DND-41 (cell line): Measurements from ENCODE around the gene RHOT2.

Experiments
- ATAC-seq: fragments of 200-7000 bp; cut with Tn5 transposase; 3 replicates; pipeline ENCODE4 v1.9.1; 2021; ENCODE audit warnings: low read depth; ENCODE audit not compliant: insufficient read depth
- DNase-seq: peaks from one replicate; pipeline ENCODE4 v3.0.0-alpha.2; 2020
- H2AFZ ChIP-seq: 2 replicates; pipeline ENCODE4 v1.6.0; 2012; ENCODE audit warnings: low read depth, low read length
- H3K27ac ChIP-seq: 2 replicates; pipeline ENCODE4 v1.5.1; 2012; ENCODE audit warnings: low read length, inconsistent platforms
- H3K27me3 ChIP-seq: fragments of 200-600 bp; sonication (generic); 2 replicates; pipeline ENCODE4 v1.6.0; 2012; ENCODE audit warnings: low read length, mild to moderate bottlenecking, inconsistent platforms; ENCODE audit not compliant: insufficient read depth, poor library complexity
- H3K36me3 ChIP-seq: 2 replicates; pipeline ENCODE4 v1.5.1; 2012; ENCODE audit warnings: low read length, inconsistent platforms; ENCODE audit not compliant: insufficient read depth
- H3K4me1 ChIP-seq: 2 replicates; pipeline ENCODE4 v1.5.1; 2012; ENCODE audit warnings: mild to moderate bottlenecking, low read length; ENCODE audit not compliant: insufficient read depth
- H3K4me2 ChIP-seq: 2 replicates; pipeline ENCODE4 v1.6.0; 2012; ENCODE audit warnings: mild to moderate bottlenecking, moderate library complexity, low read length, inconsistent platforms; ENCODE audit not compliant: insufficient read depth
- H3K4me3 ChIP-seq, 2 experiments: fragments of 200-600 bp in 1 of 2; shearing (Covaris generic) in 1 of 2; 2 replicates each; pipeline ENCODE4 v1.5.1; 2012 to 2016; ENCODE audit warnings: inconsistent platforms in 2 of 2, low read length in 2 of 2, mild to moderate bottlenecking in 2 of 2, low read depth in 1 of 2, moderate library complexity in 1 of 2
- H3K79me2 ChIP-seq: 2 replicates; pipeline ENCODE4 v1.6.0; 2012; ENCODE audit warnings: low read length, inconsistent platforms; ENCODE audit not compliant: insufficient read depth
- H3K9ac ChIP-seq: 2 replicates; pipeline ENCODE4 v1.6.0; 2012; ENCODE audit warnings: low read depth, mild to moderate bottlenecking, inconsistent platforms, low read length, moderate library complexity
- H3K9me3 ChIP-seq: 2 replicates; pipeline ENCODE4 v1.5.1; 2012; ENCODE audit warnings: low read length, moderate library complexity, mild to moderate bottlenecking, inconsistent platforms; ENCODE audit not compliant: insufficient read depth, severe bottlenecking
- H4K20me1 ChIP-seq: 2 replicates; pipeline ENCODE4 v1.6.0; 2012; ENCODE audit warnings: low read length; ENCODE audit not compliant: insufficient read depth
- EZH2 ChIP-seq: IDR thresholded peaks from 3 replicates; pipeline ENCODE4 v1.6.1; 2012; ENCODE audit warnings: borderline replicate concordance, low read depth, mild to moderate bottlenecking, moderate library complexity, low read length, inconsistent platforms; ENCODE audit not compliant: severe bottlenecking
- TF ChIP-seq, protein P1 (sequence below): IDR thresholded peaks from 2 replicates; pipeline ENCODE4 v1.5.1; 2012; ENCODE audit warnings: borderline replicate concordance, low read length, moderate library complexity, mild to moderate bottlenecking; ENCODE audit not compliant: poor library complexity, severe bottlenecking; ENCODE audit errors: extremely low read depth

The RHOT2 gene

DNA sequence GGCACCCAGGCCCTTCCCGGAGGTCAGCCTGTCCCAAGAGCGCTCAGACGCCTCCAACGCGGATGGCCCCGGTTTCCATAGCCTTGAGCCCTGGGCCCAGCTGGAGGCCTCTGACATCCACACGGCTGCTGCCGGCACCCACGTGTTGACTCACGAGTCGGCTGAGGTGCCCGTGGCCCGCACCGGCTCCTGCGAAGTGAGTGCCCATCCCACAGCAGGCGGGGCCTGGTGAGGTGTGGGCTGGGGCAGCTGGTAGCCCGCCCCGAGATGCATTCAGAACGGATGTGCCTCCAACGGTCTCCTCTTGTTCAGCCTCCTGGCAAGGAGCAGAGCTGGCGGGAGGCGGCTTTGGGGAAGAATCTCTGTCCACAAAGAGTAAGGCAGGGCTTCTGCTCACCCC is 16.1 kb upstream of the RHOT2 start:
- no peaks in the 10 kb centered on the region for H3K27me3 ChIP-seq
- H3K4me1 ChIP-seq, result peaks cover 29% of the 10 kb centered on the region
- H3K9ac ChIP-seq, result no peak overlapping the region
- H3K79me2 ChIP-seq, result peaks cover 38% of the 10 kb centered on the region
- H3K27ac ChIP-seq, result no peak overlapping the region
- DNase-seq, result no peak
- peaks cover 60% of the 10 kb centered on the region for H3K36me3 ChIP-seq
- H2AFZ ChIP-seq, result no peak overlapping the region
- no peak overlapping the region for H3K4me3 ChIP-seq
- H3K4me2 ChIP-seq, result no peak overlapping the region
- no peaks in the 10 kb centered on the region for H3K9me3 ChIP-seq
- no peak for ATAC-seq
- TF ChIP-seq, protein P1, sequence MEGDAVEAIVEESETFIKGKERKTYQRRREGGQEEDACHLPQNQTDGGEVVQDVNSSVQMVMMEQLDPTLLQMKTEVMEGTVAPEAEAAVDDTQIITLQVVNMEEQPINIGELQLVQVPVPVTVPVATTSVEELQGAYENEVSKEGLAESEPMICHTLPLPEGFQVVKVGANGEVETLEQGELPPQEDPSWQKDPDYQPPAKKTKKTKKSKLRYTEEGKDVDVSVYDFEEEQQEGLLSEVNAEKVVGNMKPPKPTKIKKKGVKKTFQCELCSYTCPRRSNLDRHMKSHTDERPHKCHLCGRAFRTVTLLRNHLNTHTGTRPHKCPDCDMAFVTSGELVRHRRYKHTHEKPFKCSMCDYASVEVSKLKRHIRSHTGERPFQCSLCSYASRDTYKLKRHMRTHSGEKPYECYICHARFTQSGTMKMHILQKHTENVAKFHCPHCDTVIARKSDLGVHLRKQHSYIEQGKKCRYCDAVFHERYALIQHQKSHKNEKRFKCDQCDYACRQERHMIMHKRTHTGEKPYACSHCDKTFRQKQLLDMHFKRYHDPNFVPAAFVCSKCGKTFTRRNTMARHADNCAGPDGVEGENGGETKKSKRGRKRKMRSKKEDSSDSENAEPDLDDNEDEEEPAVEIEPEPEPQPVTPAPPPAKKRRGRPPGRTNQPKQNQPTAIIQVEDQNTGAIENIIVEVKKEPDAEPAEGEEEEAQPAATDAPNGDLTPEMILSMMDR, result no peak
- no peak for TF ChIP-seq EZH2
- H4K20me1 ChIP-seq, result 0 out of 2 replicates have a peak, but pooled peaks cover 3% of the 10 kb centered on the region

DNA sequence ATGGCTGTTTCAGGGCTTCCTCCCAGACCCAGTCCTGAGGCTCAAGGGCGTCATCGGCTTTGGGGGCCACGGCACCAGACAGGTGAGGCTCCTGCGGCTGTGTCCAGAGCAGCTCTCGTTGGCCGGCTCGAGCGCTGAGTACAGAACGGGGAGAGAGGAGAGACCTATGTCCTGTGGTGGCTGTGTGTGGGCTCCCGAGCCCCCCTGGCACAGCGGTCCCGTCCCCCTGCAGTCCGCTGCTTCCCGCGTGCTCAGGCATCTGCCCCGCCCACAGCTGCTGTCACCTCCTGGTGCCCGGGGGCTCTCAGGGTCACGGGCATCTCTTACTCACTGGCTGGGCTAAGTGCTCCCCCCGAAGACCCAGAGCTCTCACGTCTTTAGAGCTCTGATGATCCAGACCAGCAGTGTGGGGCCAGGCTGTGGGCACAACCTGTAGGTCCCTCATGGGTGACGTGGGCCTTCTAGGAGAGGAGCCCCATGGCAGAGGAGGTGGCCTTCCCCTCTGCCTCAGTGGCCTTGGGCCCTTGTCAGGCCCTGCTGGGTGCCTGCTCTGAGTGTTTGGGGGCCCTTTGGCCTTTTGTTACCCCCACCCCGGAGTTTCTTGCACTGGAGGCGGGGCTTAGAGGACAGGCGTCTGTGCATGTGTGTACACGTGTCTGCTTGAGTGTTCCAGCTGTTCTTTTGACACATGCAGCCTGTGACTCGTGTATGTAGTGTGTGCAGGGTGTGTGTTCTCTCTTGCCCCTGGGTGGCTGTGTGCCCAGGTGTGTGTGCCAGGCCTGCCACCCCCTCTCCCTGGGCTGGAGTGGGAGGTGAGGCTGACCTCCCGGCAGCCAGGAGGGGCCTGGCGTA is 15.3 kb upstream of the RHOT2 start:
- DNase-seq (no peak), ATAC-seq (no peak)
- Histone ChIP-seq H2AFZ (no peak overlapping the region), H3K27ac (no peak overlapping the region), H3K36me3 (peaks cover 68% of the 10 kb centered on the region), H4K20me1 (0 out of 2 replicates have a peak, but pooled peaks cover under 1% of the 10 kb centered on the region), H3K9me3 (no peaks in the 10 kb centered on the region), H3K79me2 (peaks cover 32% of the 10 kb centered on the region), H3K4me3 (no peak overlapping the region), H3K4me2 (no peak overlapping the region), H3K4me1 (peaks cover 24% of the 10 kb centered on the region), H3K9ac (no peak overlapping the region), H3K27me3 (no peaks in the 10 kb centered on the region)
- TF ChIP-seq, protein P1, result no peak
- TF ChIP-seq EZH2, result no peak

DNA sequence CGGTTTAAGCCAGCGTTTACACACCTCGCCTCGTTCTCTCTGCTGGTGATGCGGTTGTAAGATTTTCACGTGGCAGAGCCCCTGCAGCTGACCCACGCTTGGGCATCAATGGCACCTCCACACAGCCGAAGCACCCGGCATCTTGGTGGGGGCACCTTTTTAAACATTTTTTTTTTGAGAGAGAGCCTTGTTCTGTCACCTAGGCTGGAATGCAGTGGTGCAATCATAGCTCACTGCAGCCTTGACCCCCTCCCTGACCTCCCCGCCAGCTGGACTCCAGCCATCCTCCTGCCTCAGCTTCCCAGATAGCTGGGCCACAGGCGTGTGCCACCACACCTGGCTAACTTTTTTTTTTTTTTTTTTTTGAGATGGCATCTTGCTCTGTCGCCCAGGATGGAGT is 13.9 kb upstream of the RHOT2 start:
- Histone ChIP-seq H3K27me3 (no peaks in the 10 kb centered on the region), H3K27ac (no peak overlapping the region), H3K9ac (no peak overlapping the region), H3K79me2 (peaks cover 18% of the 10 kb centered on the region), H3K4me2 (no peak overlapping the region), H3K4me1 (peaks cover 15% of the 10 kb centered on the region), H3K36me3 (peaks cover 81% of the 10 kb centered on the region), H3K4me3 (no peak overlapping the region), H3K9me3 (no peaks in the 10 kb centered on the region), H4K20me1 (peaks cover 8% of the 10 kb centered on the region), H2AFZ (no peak overlapping the region)
- TF ChIP-seq EZH2, result no peak
- TF ChIP-seq, protein P1, result no peak
- DNase-seq (no peak), ATAC-seq (no peak)
